Glomerular visceral epithelial cell (primary cell): Measurements from ENCODE around the gene FCN1.

Experiments used
- DNase-seq: peaks from one replicate; pipeline ENCODE4 v3.0.0-alpha.2; 2016; ENCODE audit errors: extremely low spot score

The FCN1 gene

DNA sequence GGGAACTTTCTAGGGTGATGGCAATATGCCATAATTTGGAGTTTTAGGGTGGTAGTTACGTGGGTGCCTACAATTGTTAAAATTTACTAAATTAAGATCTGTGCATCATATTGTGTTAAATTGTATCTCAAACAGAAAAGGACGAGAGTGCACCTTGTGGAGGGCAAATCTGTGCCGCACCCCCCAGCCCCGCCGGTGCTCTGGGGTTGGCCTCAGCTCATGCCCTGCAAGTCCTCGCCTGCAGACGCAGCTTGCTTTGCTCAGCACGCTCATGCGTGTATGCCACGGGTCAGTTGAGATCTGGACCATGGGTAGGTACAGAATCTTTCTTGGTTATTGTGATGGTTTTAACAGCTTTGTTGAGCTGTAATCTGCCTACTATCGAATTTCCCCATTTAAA is 33.7 kb upstream of the FCN1 start:
- DNase-seq, result no peak

- DNase-seq, result no peak
Observed at GRCh38 chr9:134950386-134951210, 32.9 kb upstream of the FCN1 start.

- no peak for DNase-seq
Observed at GRCh38 chr9:134949681-134950385, 32.1 kb upstream of the FCN1 start.

- DNase-seq, result no peak
Observed at GRCh38 chr9:134948149-134948548, 30.4 kb upstream of the FCN1 start.

- no peak for DNase-seq
Observed at GRCh38 chr9:134947265-134947955, 29.7 kb upstream of the FCN1 start.

- no peak for DNase-seq
Observed at GRCh38 chr9:134946663-134947062, 29.0 kb upstream of the FCN1 start.

DNA sequence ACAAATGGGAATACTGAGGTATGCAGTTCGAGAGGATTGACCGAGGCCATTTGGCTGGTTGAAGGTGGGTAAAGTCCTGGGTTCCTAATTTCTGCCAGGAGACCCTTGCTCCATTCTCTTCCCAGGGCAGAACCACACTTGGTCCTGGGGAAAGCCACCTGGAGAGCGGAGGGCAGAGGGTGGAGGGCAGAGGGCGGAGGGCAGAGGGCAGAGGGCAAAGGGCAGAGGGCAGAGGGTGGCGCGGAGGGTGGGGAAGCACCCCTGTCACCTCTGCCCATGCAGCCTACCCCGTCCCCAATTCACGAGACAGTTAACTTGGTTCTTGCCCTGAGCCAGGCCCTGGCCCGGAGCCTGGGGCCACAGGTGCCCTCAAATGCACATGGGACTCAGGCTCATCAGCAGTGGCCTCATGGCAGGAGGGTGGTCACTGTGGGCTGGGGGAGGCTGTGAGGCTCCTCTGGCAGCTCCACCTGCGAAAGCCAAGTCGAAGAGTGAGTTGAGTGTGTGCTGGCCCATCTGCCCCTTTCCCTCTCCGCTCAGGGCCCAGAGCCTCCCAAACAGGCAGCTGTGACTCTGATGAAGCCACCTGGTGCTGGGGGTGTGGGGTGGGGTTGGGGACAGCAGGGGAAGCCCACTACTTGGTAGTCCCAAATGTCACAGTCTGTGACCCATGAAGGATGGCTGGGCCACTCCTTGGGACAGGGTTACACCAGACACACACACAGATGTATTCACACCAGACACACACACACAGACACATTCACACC is 28.0 kb upstream of the FCN1 start:
- no peak for DNase-seq

DNA sequence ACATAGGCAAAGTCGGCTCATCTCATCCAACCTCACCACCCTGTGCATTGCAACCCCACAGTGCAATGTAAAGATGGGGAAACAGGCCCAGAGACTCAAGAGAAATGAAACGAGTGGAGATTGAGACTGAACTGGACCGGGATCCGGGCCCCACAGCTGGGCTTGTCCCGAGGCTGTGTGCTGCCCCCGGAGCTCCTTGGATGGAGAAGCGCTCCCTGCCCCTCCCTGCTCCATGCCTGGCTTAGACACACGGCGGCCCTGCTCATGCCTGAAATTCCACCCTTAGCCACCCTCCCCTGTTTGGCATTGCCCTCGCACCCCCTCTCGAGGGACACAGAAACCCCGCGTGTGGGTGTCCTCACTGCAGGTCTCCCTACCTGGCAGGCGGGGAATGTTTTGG is 27.2 kb upstream of the FCN1 start:
- DNase-seq, result no peak

GRCh38 chr9:134944351-134944802 is 26.7 kb upstream of the FCN1 start:
- no peak for DNase-seq

GRCh38 chr9:134943836-134944235 is 26.1 kb upstream of the FCN1 start:
- no peak for DNase-seq

DNA sequence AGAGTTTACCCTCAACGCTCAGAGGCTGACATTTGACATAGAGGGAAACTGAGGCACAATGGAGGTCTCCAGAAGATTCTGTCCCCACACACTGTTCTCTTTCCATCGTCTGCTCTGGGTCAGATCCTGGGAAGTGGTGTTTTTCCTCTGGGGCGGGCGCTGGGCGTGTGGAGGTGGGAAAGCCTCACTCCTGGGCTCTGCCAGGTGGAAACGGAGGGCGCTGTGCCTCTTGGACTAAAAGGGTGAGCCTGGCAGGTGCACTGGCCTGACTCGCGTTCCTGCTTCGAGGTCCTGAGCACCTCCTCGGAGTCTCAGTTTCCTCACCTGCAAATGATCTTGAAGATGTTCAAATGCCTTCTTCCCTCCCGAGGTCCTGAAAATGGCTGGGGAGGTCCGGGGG is 25.7 kb upstream of the FCN1 start:
- no peak for DNase-seq

GRCh38 chr9:134942788-134943184 is 25.1 kb upstream of the FCN1 start:
- no peak for DNase-seq

- no peak for DNase-seq
Observed at GRCh38 chr9:134942011-134942787, 24.5 kb upstream of the FCN1 start.

DNA sequence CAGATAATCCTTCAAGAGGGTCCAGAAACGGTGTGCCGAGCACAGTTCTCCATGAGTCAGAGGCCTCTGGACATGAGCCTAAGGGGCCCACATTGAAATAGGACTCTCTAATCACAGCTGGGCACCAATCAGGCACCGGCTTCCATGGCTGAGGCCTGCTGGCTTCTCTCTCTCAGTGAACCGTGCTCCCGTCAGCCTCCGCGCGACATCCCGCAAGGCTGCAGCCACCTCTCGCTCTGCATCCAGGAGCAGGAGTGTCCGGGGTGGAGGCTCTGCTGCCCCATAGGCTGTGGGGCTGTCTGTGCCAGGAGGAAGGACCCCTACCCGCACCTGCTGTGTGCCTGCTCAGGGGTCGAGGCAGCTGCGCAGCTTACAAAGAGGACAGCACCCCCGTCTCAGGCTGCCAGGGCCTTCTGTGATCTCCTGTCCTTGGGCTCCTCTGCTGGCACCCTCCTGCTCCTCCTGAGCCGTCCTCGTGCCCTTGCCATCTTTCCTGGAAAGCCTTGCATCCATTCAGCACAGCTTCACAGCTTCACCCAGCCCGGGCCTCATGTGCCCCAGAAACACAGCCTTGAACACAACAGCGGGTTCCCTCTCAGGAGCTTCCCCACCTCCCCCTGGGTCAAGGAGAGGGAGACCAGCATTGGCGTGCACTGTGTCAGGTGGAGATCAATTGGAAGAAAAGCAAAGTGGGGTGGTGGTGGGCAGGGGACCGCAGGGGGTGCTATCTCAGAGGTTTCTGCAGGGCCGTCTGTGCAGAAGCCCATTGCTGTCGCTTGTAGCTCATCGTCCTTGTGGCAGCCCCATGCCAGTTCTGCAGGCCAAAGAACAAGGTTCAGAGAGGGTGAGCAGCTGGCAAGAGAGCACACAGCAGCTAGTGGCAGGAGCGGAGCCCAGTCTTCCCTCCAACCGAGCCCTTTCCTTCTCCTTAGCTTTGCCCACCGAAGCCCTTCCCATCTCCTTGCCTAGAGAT is 22.8 kb upstream of the FCN1 start:
- DNase-seq, result no peak

GRCh38 chr9:134939836-134940235 is 22.1 kb upstream of the FCN1 start:
- no peak for DNase-seq

DNA sequence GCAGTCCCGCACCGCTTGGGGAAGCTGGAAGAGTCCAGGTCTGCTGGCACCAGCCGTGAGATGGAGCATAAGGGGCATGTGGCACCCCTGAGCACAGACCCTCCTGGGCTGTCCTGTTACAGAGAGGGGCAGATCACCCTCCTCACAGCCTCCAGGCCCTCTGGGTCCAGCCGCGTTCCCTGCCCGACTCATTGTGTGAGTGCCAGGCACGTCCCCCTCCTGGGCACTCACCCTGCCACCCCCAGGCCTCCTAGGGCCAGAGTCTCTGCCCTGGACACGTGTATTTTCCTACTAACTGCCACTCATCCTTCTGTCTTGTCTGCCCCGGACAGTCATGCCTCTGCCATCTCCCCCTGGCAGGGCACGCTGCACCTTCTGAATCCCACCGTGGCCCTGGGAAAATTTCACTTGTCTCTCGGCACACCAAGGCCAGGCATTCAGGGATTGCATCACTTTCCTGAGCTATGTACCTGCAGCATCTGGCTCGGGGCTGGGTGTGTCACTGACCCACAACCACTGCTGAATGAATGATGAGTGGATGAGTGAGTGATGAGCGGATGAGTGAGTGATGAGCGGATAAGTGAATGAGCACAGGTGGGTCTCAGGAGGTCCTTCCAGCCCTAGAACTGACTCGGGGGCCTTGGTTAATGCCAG is 21.5 kb upstream of the FCN1 start:
- DNase-seq, result no peak

GRCh38 chr9:134938346-134939079 is 20.8 kb upstream of the FCN1 start:
- DNase-seq, result no peak

GRCh38 chr9:134937566-134938345 is 20.0 kb upstream of the FCN1 start:
- no peak for DNase-seq
